ENCODE results near the gene EHD1.
"Not testable (repeated sequence)": the region's sequence is repeated elsewhere in the genome, so short reads cannot be mapped to it uniquely, and the experiment has no call there.

The EHD1 gene

GRCh38 chr11:64855596-64856304, 22.7 kb downstream of the EHD1 start:
- no peak for DNase-seq

- no peak for DNase-seq
Observed at GRCh38 chr11:64854534-64855502, 23.6 kb downstream of the EHD1 start.

- DNase-seq = no peak
Observed at GRCh38 chr11:64854157-64854533, 24.3 kb downstream of the EHD1 start.

DNA sequence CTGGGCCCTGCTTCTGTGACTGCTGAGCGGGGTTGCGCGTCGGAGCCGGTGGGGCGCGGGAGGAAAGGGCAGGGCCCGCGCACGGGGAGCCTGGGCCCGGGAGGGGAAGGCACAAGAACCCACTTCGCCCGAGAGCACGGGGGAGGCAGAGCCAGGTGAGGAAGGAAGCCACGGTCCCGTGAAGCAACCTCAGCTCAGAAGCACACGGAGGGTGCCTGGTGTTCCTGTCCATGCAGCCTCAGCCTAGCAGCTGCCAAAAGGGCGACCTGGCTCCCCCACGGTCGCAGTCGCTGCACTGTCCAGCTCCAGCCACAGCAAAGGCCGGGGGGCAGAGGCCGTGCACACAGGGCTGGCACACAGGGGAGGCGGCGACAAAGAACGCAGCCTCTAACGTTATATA, 24.7 kb downstream of the EHD1 start:
- DNase-seq = no peak

DNA sequence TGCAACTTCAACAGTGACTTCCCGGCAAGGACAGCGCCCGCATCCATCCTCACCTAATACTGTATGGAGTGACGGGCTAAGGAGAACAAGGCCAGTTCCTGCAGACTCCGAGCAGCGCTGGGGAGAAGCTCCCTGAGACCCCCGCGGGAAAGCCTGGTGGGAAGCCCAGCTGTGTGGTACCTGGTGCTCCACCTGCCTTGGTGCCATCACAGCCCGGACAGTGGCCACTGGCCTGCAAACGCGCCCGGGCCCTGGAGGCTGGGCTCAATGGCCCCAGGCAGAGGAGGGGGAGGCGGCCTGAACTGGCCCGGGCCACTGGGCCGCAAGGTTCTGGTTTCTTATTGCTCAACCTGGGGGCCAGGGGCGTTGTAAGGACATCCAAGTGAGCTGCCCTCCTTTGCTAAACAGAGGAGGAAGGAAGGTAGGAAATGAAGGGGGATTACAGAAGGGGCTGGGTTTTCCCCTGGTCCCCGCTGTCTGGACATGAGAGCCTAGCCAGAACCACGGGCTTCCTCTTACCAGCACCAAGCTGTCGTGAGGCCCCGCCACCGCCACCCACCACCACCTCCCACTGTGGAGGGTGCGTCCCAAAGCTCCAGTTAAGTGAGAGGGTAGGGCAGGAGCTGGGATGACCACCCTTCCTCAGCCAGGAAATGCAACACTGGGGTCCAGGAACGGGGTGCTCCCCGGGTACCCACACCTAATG, 25.5 kb downstream of the EHD1 start:
- no peak for DNase-seq

DNA sequence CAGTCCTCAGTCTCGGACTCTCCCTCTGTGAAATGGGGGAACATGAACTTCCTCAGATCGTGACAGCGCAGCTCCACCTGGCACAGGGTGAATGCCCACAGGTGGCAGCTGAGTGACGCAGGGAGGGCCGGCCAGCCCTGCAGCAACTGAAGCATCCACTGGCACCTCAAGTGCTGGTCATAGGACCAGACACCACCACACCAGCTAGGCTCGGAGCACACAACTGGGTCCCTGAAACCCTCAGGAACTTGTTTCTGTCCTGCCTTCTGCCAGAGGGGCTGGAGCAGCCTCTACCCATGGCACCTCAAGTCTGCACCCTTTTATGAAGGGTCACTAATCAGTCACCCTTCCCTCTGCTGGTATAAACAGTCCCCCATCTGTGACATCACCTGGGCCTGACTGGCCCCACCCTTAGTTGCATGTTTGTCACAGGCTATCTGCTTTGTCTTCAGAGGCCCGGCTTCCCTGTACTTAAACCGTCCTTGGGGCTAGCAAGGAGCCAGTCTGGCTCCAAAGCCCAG, 26.5 kb downstream of the EHD1 start:
- DNase-seq = no peak

DNA sequence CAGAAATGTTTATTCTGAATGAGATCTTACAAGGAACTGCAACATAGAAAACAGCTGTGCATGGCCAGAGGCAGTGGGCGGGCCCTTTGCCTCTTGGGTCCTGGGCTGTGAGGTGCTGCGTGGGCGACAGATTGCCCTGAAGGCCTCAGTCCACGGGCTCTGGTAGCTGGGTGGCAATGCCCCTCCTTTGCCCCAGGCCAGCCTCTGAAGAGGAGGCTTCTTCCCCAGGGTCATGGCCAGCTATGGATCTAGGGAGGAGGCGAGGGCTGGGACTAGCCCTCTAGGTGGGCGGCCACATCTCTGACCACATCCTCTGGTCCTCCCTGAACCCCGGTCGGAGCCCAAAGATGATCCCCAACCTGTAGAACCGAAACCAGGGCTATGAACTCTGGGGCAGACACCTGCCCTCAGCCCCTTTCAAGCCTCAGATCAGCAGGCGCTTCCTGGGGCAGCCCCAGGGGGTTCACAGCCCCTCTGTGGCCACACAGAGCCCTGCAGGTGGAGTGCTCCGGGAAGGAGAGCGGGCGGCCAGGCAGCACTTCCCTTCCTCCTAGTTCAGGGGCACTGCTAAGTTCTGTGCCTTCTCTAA, 27.3 kb downstream of the EHD1 start:
- no peak for DNase-seq

- peak; percentile 35 for DNase-seq
Observed at GRCh38 chr11:64849598-64850356, 28.6 kb downstream of the EHD1 start.

DNA sequence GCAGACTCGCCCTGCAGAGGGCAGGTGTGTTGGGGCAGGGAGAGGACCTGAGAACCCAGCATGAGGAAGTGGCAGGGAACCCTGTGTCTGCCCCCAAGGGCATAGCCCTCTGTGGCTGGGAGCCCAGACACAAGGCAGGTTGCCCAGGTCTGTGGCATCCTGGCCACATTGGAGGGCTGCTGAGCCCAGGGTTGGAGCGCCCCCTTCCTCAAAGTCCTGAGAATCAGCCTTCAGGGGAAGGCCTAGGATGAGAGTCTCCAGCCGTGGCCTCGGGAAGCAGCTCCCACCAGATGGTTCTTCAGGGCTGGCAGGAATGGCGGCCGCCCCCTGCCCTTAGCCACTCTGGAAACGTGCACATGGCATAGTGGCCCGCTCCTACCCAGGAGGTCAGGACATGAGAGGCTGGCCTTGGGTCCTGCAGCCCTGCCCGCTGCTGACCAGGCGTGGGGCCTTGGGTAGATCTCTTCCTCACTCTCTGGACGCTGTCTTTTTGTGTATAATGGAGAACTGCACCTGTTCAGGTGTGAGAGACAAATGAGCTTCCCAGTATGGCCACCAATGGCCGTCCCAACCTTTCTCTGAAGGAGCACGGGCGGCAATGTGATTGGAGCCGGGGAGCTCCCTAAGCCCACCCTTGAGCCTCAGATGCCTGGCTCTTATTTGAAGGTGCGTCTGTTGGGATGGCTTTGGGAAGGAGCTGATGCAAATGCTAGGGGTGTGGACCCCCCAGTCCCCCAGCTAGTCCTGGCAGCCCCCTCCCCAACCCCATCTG, 29.4 kb downstream of the EHD1 start:
- DNase-seq = no peak

GRCh38 chr11:64848214-64848825, 30.1 kb downstream of the EHD1 start:
- DNase-seq = no peak

DNA sequence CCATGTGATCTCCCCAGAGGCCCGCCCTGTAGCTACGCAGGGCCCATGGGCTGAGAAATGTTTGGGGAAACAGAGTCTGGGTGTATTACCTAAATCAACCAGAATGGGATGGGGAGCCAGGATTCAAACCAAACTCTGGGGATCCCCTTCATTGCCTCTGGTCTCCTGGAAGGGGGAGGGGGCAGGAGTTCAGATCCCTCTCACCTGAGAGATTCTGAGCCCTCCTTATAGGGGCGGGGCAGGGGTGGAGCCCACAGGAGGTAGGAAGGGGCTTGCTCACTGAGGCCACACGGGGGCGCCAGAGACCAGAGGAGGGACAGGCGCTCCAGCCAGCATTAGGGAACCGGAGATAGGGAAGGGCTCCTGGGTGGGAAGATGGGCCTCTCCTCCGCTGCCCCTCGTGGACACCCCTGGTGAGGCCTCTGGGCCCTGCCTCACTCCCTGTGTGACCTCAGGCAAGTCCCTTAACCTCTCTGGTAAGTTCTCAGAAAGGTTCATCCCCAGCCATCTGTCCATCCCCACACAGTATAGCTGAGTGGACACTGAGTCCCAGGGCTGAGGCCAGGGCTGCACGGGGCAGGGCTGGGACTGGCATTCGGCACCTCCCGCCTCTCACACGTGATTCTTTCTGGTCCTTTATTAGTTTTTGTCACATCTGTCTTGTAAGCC, 31.3 kb downstream of the EHD1 start:
- DNase-seq = peak; percentile 87

DNA sequence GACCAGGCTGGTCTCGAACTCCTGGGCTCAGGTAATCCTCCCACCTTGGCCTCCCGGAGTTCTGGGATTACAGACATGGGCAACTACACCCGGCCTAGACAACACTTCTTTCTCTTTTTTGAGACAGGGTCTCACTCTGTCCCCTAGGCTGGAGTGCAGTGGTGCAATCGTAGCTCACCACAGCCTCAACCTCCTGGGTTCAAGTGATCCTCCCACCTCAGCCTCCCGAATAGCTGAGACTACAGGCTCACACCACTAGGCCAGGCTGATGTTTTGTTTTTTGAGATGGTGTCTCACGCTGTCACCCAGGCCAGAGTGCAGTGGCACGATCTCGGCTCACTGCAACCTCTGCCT, 32.7 kb downstream of the EHD1 start:
- not testable (repeated sequence) for DNase-seq

- no peak for DNase-seq
Observed at GRCh38 chr11:64845129-64845775, 33.2 kb downstream of the EHD1 start.

DNA sequence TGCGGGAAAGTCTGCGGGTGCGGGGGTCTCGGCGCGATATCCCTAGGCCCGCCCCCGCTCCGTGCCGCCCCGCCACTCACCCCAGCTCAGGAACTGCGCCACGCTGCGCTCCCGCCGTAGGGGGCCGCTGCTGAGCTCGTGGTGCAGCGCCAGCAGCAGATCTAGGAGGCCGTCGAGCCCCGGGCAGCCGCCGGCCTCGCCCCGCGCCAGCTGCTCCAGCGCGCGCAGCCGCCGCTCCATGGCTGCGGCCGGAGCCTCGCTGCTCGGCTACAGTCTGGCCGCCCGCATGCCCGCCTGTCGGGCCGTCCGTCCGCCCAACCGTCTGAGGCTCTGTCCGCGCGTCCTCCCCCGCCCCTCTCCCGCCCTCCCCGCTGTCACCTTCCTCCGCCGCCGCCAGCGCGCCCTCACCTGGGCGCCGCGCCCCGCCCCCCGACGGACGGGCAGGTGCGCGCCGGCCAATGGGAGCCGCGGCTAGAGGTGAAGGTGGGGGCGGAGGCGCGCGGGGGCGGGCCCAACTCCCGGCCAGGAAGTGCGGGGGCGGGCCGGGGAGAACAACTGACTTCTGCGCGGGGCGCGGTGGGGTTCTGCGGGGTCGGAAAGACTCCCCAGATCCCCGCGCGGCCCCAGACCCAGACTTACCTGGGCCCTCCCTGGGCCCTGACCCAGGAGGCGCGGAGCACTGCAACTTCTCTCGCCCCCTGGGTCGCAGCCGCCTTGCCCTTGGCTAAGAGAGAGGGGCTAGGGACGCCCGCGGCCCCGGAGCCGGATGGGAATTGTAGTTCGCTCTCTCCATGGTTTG, 33.9 kb downstream of the EHD1 start, which contains the start of gene CDC42BPG:
TSS of gene CDC42BPG (minus strand) at position 324 of the 799 bp plus-strand sequence. CDS start at position 240, 84 bp downstream.
- DNase-seq = peak; percentile 30

DNA sequence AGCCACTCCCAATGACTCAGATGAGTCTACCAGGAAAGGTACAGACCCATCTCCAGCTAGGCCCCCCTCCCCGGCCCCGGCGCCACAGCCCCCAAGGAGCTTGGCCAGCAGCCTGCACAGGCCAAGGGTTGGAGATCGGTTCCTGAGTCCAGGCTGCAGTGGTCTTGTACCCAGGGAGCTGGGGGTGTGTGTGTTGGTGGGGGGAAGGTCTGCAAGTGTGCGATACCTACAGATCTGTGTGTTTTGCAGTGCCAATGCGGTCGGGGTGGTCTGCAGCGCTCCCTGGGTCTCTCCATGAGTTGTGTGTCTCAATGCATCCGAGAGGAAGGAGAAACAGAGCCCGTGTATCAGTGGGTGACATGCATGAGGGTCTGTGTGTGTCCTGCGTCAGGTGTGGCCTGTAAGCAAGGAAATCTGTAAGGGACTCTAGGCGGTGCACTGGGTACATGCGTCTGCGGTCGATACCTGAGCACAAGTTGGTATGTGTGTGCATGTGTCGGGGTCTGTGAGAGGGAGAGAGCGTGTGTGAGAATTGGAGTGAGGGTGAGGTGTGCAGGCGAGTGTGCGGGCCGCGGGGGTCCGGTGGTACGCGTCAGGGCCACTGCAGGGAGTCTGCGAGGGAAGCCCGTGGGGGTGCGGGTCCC, 34.6 kb downstream of the EHD1 start:
- no peak for DNase-seq

- DNase-seq = no peak
Observed at GRCh38 chr11:64842851-64843685, 35.4 kb downstream of the EHD1 start.

- no peak for DNase-seq
Observed at GRCh38 chr11:64842366-64842759, 36.1 kb downstream of the EHD1 start.

Measured in NCI-H1694 (cell line).